ENCODE results near the gene TEX19. TPM values are rescaled to one million over a fixed set of nuclear protein-coding genes. Genes with fewer than 3 reads are reported as not detected.
A peak's percentile ranks its signal among the peaks of the same experiment; 100 is the strongest.

The TEX19 gene
- total and polyA plus RNA-seq, 10 of the 15 experiments (the other 5 are each of a cell fraction or from before 2014, with no cell fraction given), result 0.03 to 0.32 (median 0.13) TPM; not detected in 3

DNA sequence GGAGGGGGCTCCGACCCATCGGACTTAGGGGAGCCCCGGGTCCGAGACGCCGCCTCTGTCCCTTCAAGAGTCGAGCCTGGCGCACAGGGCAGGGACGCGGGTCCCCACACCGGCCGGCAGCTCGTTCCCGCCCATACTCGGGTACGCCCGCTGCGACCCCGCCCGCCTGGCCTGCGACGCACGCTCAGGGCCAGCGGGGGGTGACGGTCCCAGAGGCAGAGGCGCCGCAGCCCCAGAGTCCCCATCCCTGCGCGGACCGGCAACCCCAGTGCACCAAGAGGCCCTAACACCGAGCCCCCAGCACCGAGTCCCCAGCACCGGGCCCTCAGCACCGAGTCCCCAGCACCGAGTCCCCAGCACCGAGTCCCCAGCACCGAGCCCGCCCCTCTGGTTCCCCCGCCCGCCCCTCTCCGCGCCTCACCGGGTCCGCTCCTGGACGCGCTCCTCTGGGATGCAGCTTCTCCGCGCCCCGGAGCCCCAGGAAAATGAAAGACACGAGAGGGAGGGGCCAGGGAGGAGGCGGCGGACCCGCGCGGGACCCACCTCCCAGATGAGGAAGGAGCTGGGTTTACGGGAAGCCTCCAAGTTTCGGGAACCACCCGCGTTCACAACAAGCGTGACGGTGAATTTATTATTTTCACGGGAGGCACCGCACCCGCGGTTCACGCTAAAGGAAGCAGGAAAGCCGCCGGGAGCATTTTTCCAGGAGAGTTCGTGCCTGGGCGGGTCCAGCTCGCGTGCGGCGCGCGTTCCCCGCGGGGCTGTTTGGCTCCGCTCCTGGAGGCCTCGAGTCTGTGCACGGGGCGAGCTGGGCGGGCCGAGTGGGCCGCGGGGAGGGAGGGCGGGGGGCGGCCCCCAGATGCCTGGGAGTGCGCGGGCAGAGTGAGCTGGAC, 25.5 kb upstream of the TEX19 start, which contains the start of gene SECTM1:
SECTM1 (minus strand) TSS at position 488 of the 893 bp plus-strand sequence. CDS start 6,526 bp downstream, outside the sequence.
- Histone ChIP-seq H3K9ac (ENCODE audit: control insufficient read depth, insufficient read depth, low read length) (no peak within 1 kb of the TSS), H3K4me1 (ENCODE audit: control insufficient read depth, insufficient read depth, low read length) (peaks cover 11% of the 10 kb centered on the region), H4K20me1 (ENCODE audit: control insufficient read depth, insufficient read depth) (no peaks in the 10 kb centered on the region), H3K79me2 (ENCODE audit: control insufficient read depth, insufficient read depth, low read length) (no peaks in the 10 kb centered on the region), H3K9me3 (replicated peaks; ENCODE audit: control insufficient read depth, insufficient read depth, low read length) (no peaks in the 10 kb centered on the region), H2AFZ (ENCODE audit: control insufficient read depth, low read depth, low read length) (no peak within 1 kb of the TSS), H3K27me3 (replicated peaks in 1 of 2; ENCODE audit: control insufficient read depth in 2 of 2, insufficient read depth in 2 of 2, low read length in 1 of 2) (peaks cover 6 to 12% of the 10 kb centered on the region in 2 experiments; a peak in 3 of 4 replicates), H3K4me3 (no peak within 1 kb of the TSS), H3K27ac (ENCODE audit: control insufficient read depth, insufficient read depth) (no peak within 1 kb of the TSS), H3K36me3 (ENCODE audit: control insufficient read depth in 2 of 2, insufficient read depth in 2 of 2, low read length in 1 of 2) (no peaks in the 10 kb centered on the region), H3K4me2 (ENCODE audit: control insufficient read depth, insufficient read depth) (peak within 1 kb of the TSS; percentile 87)
- 7% methylated on average over 66 of the region's 90 CpGs for WGBS (ENCODE audit: insufficient coverage, insufficient replicate concordance, low lambda C conversion rate, missing lambda C conversion rate)
- TF ChIP-seq, protein P1, sequence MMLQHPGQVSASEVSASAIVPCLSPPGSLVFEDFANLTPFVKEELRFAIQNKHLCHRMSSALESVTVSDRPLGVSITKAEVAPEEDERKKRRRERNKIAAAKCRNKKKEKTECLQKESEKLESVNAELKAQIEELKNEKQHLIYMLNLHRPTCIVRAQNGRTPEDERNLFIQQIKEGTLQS (IDR thresholded peaks at IDR 0.05; ENCODE audit: borderline replicate concordance, extremely low read depth, low read depth, low read length), result no peak
- TF ChIP-seq CREB1 (IDR thresholded peaks at IDR 0.05; ENCODE audit: low read depth), result no peak
- TF ChIP-seq EED (IDR thresholded peaks at IDR 0.05; ENCODE audit: low read depth), result no peak
- no peak for TF ChIP-seq BRCA1 (IDR thresholded peaks at IDR 0.05; ENCODE audit: low read depth, low read length)
- TF ChIP-seq, protein P2, sequence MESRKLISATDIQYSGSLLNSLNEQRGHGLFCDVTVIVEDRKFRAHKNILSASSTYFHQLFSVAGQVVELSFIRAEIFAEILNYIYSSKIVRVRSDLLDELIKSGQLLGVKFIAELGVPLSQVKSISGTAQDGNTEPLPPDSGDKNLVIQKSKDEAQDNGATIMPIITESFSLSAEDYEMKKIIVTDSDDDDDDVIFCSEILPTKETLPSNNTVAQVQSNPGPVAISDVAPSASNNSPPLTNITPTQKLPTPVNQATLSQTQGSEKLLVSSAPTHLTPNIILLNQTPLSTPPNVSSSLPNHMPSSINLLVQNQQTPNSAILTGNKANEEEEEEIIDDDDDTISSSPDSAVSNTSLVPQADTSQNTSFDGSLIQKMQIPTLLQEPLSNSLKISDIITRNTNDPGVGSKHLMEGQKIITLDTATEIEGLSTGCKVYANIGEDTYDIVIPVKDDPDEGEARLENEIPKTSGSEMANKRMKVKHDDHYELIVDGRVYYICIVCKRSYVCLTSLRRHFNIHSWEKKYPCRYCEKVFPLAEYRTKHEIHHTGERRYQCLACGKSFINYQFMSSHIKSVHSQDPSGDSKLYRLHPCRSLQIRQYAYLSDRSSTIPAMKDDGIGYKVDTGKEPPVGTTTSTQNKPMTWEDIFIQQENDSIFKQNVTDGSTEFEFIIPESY (IDR thresholded peaks at IDR 0.05), result no peak
- TF ChIP-seq PML (IDR thresholded peaks at IDR 0.05; ENCODE audit: low read length), result no peak
- 0 out of 2 replicates have a peak, but pooled peaks have one; percentile 11 for TF ChIP-seq DPF2 (IDR thresholded peaks at IDR 0.05)
- 0 out of 2 replicates have a peak, but pooled peaks have one; percentile 8 for TF ChIP-seq GATAD2B (conservative IDR thresholded peaks at IDR 0.05; ENCODE audit: low read depth)
- ChIA-PET RAD21 (ENCODE audit: unreplicated experiment) (interaction anchor here (0.8 kb wide), 2 partner anchors 17 kb away, joined by 3 read pairs; no protein-coding TSS in a partner anchor), CTCF (interaction anchor here (0.6 to 1.7 kb wide), 5 partner anchors 13 to 283 kb away, joined by 3 to 4 read pairs (median 3); no protein-coding TSS in a partner anchor), SMC1A (ENCODE audit: uncharacterized antibody, unreplicated experiment) (interaction anchor here (1.0 kb wide), 1 partner anchor 32 kb away, joined by 3 read pairs; no protein-coding TSS in a partner anchor), POLR2A (interaction anchor here (0.5 to 1.1 kb wide), 2 partner anchors 11 to 111 kb away, joined by 3 read pairs; no protein-coding TSS in a partner anchor)
- BruUV-seq (replicated peaks), result no TSS peak
- intact Hi-C loops (cut with micrococcal nuclease; ENCODE audit: unreplicated experiment) (no loop called here), in situ Hi-C loops (cut with MboI) (no loop called here)
- peak; percentile 42 for ATAC-seq
- no peak for DNase-seq (ENCODE audit: low read depth, low spot score)
- no peak for FAIRE-seq
